ACC112 (cell line): Measurements from ENCODE around the gene LIF.

Experiments used
- H2AFZ ChIP-seq: fragments of 200-600 bp; sonication (generic); one replicate; pipeline ENCODE4 v1.6.0; 2017; ENCODE audit warnings: antibody characterized with exemption, low read length; ENCODE audit not compliant: unreplicated experiment
- H3K27ac ChIP-seq: fragments of 200-600 bp; sonication (generic); 2 replicates; pipeline ENCODE4 v1.5.1; 2014; ENCODE audit warnings: low read depth, mild to moderate bottlenecking, antibody characterized with exemption, low read length, moderate library complexity
- H3K27me3 ChIP-seq: fragments of 200-600 bp; sonication (generic); 2 replicates; pipeline ENCODE4 v1.6.1; 2014; ENCODE audit warnings: mild to moderate bottlenecking, antibody characterized with exemption, low read length, moderate library complexity, mixed read lengths; ENCODE audit not compliant: insufficient read depth
- H3K36me3 ChIP-seq: fragments of 200-600 bp; sonication (generic); 2 replicates; pipeline ENCODE4 v1.6.1; 2016; ENCODE audit warnings: mild to moderate bottlenecking, antibody characterized with exemption, low read length, moderate library complexity, mixed read lengths; ENCODE audit not compliant: insufficient read depth
- H3K4me1 ChIP-seq: fragments of 200-600 bp; sonication (generic); one replicate; pipeline ENCODE4 v1.6.1; 2016; ENCODE audit warnings: low read length, mixed read lengths; ENCODE audit not compliant: insufficient read depth, unreplicated experiment, control insufficient read depth
- H3K4me3 ChIP-seq: fragments of 200-600 bp; sonication (generic); 2 replicates; pipeline ENCODE4 v1.5.1; 2014; ENCODE audit warnings: mild to moderate bottlenecking, low read depth, low read length
- H3K79me2 ChIP-seq: fragments of 200-600 bp; sonication (generic); one replicate; pipeline ENCODE4 v1.6.0; 2016; ENCODE audit warnings: low read length; ENCODE audit not compliant: control insufficient read depth, unreplicated experiment, insufficient read depth

The LIF gene

GRCh38 chr22:30283342-30283741 lies 36.8 kb upstream of the LIF start:
- no peak overlapping the region for H3K4me3 ChIP-seq
- H2AFZ ChIP-seq: no peak overlapping the region
- H3K79me2 ChIP-seq: no peaks in the 10 kb centered on the region
- no peak overlapping the region for H3K27ac ChIP-seq
- no peaks in the 10 kb centered on the region for H3K27me3 ChIP-seq
- peaks cover 12% of the 10 kb centered on the region for H3K4me1 ChIP-seq
- H3K36me3 ChIP-seq: no peaks in the 10 kb centered on the region

- H3K79me2 ChIP-seq: no peaks in the 10 kb centered on the region
- no peak overlapping the region for H3K27ac ChIP-seq
- H3K4me1 ChIP-seq: peaks cover 15% of the 10 kb centered on the region
- H3K4me3 ChIP-seq: no peak overlapping the region
- H2AFZ ChIP-seq: no peak overlapping the region
- no peaks in the 10 kb centered on the region for H3K27me3 ChIP-seq
- H3K36me3 ChIP-seq: no peaks in the 10 kb centered on the region
These were observed 36.1 kb upstream of the LIF start for GRCh38 chr22:30282616-30283046.

GRCh38 chr22:30280505-30280904 lies 33.9 kb upstream of the LIF start:
- no peak overlapping the region for H3K27ac ChIP-seq
- H3K36me3 ChIP-seq: no peaks in the 10 kb centered on the region
- H3K27me3 ChIP-seq: no peaks in the 10 kb centered on the region
- no peaks in the 10 kb centered on the region for H3K79me2 ChIP-seq
- H3K4me3 ChIP-seq: no peak overlapping the region
- no peak overlapping the region for H2AFZ ChIP-seq
- peaks cover 18% of the 10 kb centered on the region for H3K4me1 ChIP-seq

GRCh38 chr22:30279932-30280331 lies 33.4 kb upstream of the LIF start:
- Histone ChIP-seq H3K36me3 (no peaks in the 10 kb centered on the region), H3K79me2 (no peaks in the 10 kb centered on the region), H2AFZ (no peak overlapping the region), H3K4me1 (peaks cover 18% of the 10 kb centered on the region), H3K4me3 (no peak overlapping the region), H3K27me3 (no peaks in the 10 kb centered on the region), H3K27ac (no peak overlapping the region)

GRCh38 chr22:30279046-30279788 lies 32.7 kb upstream of the LIF start:
- Histone ChIP-seq H3K4me3 (no peak overlapping the region), H3K27me3 (no peaks in the 10 kb centered on the region), H3K27ac (no peak overlapping the region), H3K4me1 (peaks cover 18% of the 10 kb centered on the region), H3K36me3 (no peaks in the 10 kb centered on the region), H3K79me2 (no peaks in the 10 kb centered on the region), H2AFZ (no peak overlapping the region)

GRCh38 chr22:30277547-30278344 lies 31.2 kb upstream of the LIF start:
- Histone ChIP-seq H3K27ac (peak overlapping the region; percentile 66), H3K79me2 (no peaks in the 10 kb centered on the region), H2AFZ (peak overlapping the region; percentile 48), H3K36me3 (no peaks in the 10 kb centered on the region), H3K4me1 (peaks cover 18% of the 10 kb centered on the region), H3K4me3 (peak overlapping the region; percentile 9; the same call in 1 of the 2 replicates), H3K27me3 (no peaks in the 10 kb centered on the region)

GRCh38 chr22:30276039-30276438 lies 29.5 kb upstream of the LIF start:
- Histone ChIP-seq H3K4me1 (peaks cover 18% of the 10 kb centered on the region), H3K36me3 (no peaks in the 10 kb centered on the region), H3K79me2 (no peaks in the 10 kb centered on the region), H3K27ac (no peak overlapping the region), H2AFZ (no peak overlapping the region), H3K4me3 (no peak overlapping the region), H3K27me3 (no peaks in the 10 kb centered on the region)

GRCh38 chr22:30275625-30276024 lies 29.1 kb upstream of the LIF start:
- Histone ChIP-seq H3K27ac (no peak overlapping the region), H3K4me1 (peaks cover 18% of the 10 kb centered on the region), H2AFZ (no peak overlapping the region), H3K27me3 (no peaks in the 10 kb centered on the region), H3K36me3 (no peaks in the 10 kb centered on the region), H3K79me2 (no peaks in the 10 kb centered on the region), H3K4me3 (no peak overlapping the region)

GRCh38 chr22:30274437-30274812 lies 27.9 kb upstream of the LIF start:
- Histone ChIP-seq H3K36me3 (no peaks in the 10 kb centered on the region), H3K27me3 (no peaks in the 10 kb centered on the region), H3K4me1 (peaks cover 18% of the 10 kb centered on the region), H3K4me3 (no peak overlapping the region), H3K27ac (no peak overlapping the region), H3K79me2 (no peaks in the 10 kb centered on the region), H2AFZ (no peak overlapping the region)

GRCh38 chr22:30273711-30274436 lies 27.3 kb upstream of the LIF start:
- Histone ChIP-seq H3K4me3 (no peak overlapping the region), H3K4me1 (peaks cover 13% of the 10 kb centered on the region), H3K36me3 (no peaks in the 10 kb centered on the region), H3K79me2 (no peaks in the 10 kb centered on the region), H2AFZ (no peak overlapping the region), H3K27ac (no peak overlapping the region), H3K27me3 (no peaks in the 10 kb centered on the region)
